HCT116 (cell line): ENCODE results near the gene IFT88. TPM values are rescaled to one million over a fixed set of nuclear protein-coding genes. Genes with fewer than 3 reads are reported as not detected.

Source experiments
- ATAC-seq: fragments of 200-7000 bp; cut with Tn5 transposase; 2 replicates; pipeline ENCODE4 v1.9.1; 2020; ENCODE audit warnings: mild to moderate bottlenecking, moderate library complexity
- BruUV-seq: library from RNA; stranded (reverse); fragments of 400-500 nt; replicated peaks from 2 replicates; lab custom pipeline; 2021; lab: Mats Ljungman, UMichigan
- CTCF ChIA-PET: fragments of 300-600 bp; sonication (Branson Sonifier 250); formaldehyde crosslinking; loops from one replicate; lab custom pipeline; 2021; ENCODE audit warnings: antibody characterized with exemption; lab: Charles Lee
- POLR2A ChIA-PET: fragments of 300-600, 350-600 bp; sonication (Branson Sonifier 250); formaldehyde crosslinking; loops from one replicate; lab custom pipeline; 2021; ENCODE audit warnings: antibody characterized with exemption; lab: Charles Lee
- RAD21 ChIA-PET, 2 experiments: fragments of 300-600 bp; sonication (Branson Sonifier 250); formaldehyde crosslinking; loops; one replicate each; lab custom pipeline; 2023; ENCODE audit warnings: low total read pairs in 2 of 2; ENCODE audit not compliant: uncharacterized antibody in 2 of 2, unreplicated experiment in 2 of 2, low non-redundant PET in 1 of 2; lab: Charles Lee
- DNase-seq: peaks from one replicate; pipeline ENCODE4 v3.0.0-alpha.2; 2010; ENCODE audit warnings: low read depth, low spot score
- H2AFZ ChIP-seq: fragments of 200-600 bp; shearing (Covaris generic), sonication (generic); 2 replicates; pipeline ENCODE4 v1.6.1; 2017; ENCODE audit warnings: low read depth, mixed run types, mixed read lengths, antibody characterized with exemption, low read length; ENCODE audit not compliant: poor library complexity, severe bottlenecking
- H3K27ac ChIP-seq: 2 replicates; pipeline ENCODE4 v1.5.1; 2012; ENCODE audit warnings: low read depth, low read length
- H3K27me3 ChIP-seq: fragments of 200-600 bp; sonication (generic); 2 replicates; pipeline ENCODE4 v1.6.1; 2016; ENCODE audit warnings: mixed run types, low read length, mixed read lengths; ENCODE audit not compliant: insufficient read depth
- H3K36me3 ChIP-seq, 2 experiments: fragments of 200-500 bp in 1 of 2; fragments of 200-600 bp in 1 of 2; sonication (Bioruptor generic) in 1 of 2; sonication (generic) in 1 of 2; 2 replicates each; pipeline versions ENCODE4 v1.5.1 to v1.6.1; 2014 to 2016; ENCODE audit warnings: low read length in 2 of 2, inconsistent platforms in 1 of 2, mixed read lengths in 1 of 2, mixed run types in 1 of 2; ENCODE audit not compliant: insufficient read depth in 2 of 2, control insufficient read depth in 1 of 2
- H3K4me1 ChIP-seq, 2 experiments: fragments of 200-600 bp in 1 of 2; sonication (generic) in 1 of 2; 2 replicates each; pipeline versions ENCODE4 v1.5.1 to v1.6.1; 2012 to 2017; ENCODE audit warnings: low read length in 2 of 2, inconsistent platforms in 1 of 2, mild to moderate bottlenecking in 1 of 2, mixed read lengths in 1 of 2, mixed run types in 1 of 2, moderate library complexity in 1 of 2; ENCODE audit not compliant: insufficient read depth in 2 of 2, control insufficient read depth in 1 of 2
- H3K4me2 ChIP-seq: fragments of 200-600 bp; sonication (generic); 2 replicates; pipeline ENCODE4 v1.6.1; 2017; ENCODE audit warnings: mixed run types, low read length, mixed read lengths
- H3K4me3 ChIP-seq, 2 experiments: fragments of 200-600 bp in 1 of 2; sonication (generic) in 1 of 2; replicated peaks in 1 of 2; 2 replicates each; pipeline ENCODE4 v1.5.1; 2011 to 2016; ENCODE audit warnings: low read length in 2 of 2, control low read depth in 1 of 2, low read depth in 1 of 2, mild to moderate bottlenecking in 1 of 2, mixed read lengths in 1 of 2, mixed run types in 1 of 2
- H3K79me2 ChIP-seq: fragments of 200-600 bp; sonication (generic); 2 replicates; pipeline ENCODE4 v1.6.1; 2017; ENCODE audit warnings: mild to moderate bottlenecking, mixed run types, low read length, moderate library complexity, mixed read lengths; ENCODE audit not compliant: insufficient read depth
- H3K9ac ChIP-seq: fragments of 200-600 bp; sonication (generic); 2 replicates; pipeline ENCODE4 v1.6.1; 2016; ENCODE audit warnings: low read length, mixed read lengths
- H3K9me2 ChIP-seq: fragments of 200-600 bp; sonication (generic), shearing (Covaris generic); 2 replicates; pipeline ENCODE4 v1.6.1; 2017; ENCODE audit warnings: mixed run types, mild to moderate bottlenecking, moderate library complexity; ENCODE audit not compliant: insufficient read depth
- H3K9me3 ChIP-seq, 2 experiments: fragments of 200-500 bp in 1 of 2; fragments of 200-600 bp in 1 of 2; sonication (Bioruptor generic) in 1 of 2; sonication (generic) in 1 of 2; 2 replicates each; pipeline ENCODE4 v1.6.1; 2014 to 2017; ENCODE audit warnings: low read length in 2 of 2, mixed read lengths in 2 of 2, inconsistent platforms in 1 of 2, low read depth in 1 of 2, mild to moderate bottlenecking in 1 of 2, mixed run types in 1 of 2, moderate library complexity in 1 of 2; ENCODE audit not compliant: control insufficient read depth in 1 of 2, insufficient read depth in 1 of 2
- H4K20me1 ChIP-seq: fragments of 200-600 bp; sonication (generic), shearing (Covaris generic); 2 replicates; pipeline ENCODE4 v1.6.1; 2017; ENCODE audit warnings: mixed run types, mild to moderate bottlenecking, moderate library complexity; ENCODE audit not compliant: insufficient read depth
- CBX3 ChIP-seq: IDR thresholded peaks from 2 replicates; pipeline ENCODE4 v1.6.1; 2012; ENCODE audit warnings: low read depth
- CEBPB ChIP-seq: IDR thresholded peaks from 2 replicates; pipeline ENCODE4 v1.6.1; 2012; ENCODE audit warnings: low read depth
- FOSL1 ChIP-seq: IDR thresholded peaks from 2 replicates; pipeline ENCODE4 v1.6.1; 2012; ENCODE audit warnings: low read depth
- JUND ChIP-seq: IDR thresholded peaks from 2 replicates; pipeline ENCODE4 v1.6.1; 2012
- POLR2A ChIP-seq: IDR thresholded peaks from 2 replicates; pipeline ENCODE4 v1.7.0; 2011; ENCODE audit warnings: borderline replicate concordance; ENCODE audit not compliant: insufficient read depth, insufficient read length; ENCODE audit errors: extremely low read depth
- POLR2AphosphoS5 ChIP-seq: IDR thresholded peaks from 2 replicates; pipeline ENCODE4 v1.6.1; 2011; ENCODE audit warnings: mild to moderate bottlenecking, low read depth, low read length, moderate library complexity
- REST ChIP-seq: IDR thresholded peaks from 2 replicates; pipeline ENCODE4 v1.6.1; 2012; ENCODE audit warnings: low read depth
- TCF7L2 ChIP-seq: IDR thresholded peaks from 2 replicates; pipeline ENCODE4 v1.7.0; 2011; ENCODE audit warnings: borderline replicate concordance, inconsistent platforms; ENCODE audit not compliant: insufficient read depth, insufficient read length; ENCODE audit errors: extremely low read depth
- ZBTB33 ChIP-seq: IDR thresholded peaks from 2 replicates; pipeline ENCODE4 v1.6.1; 2011; ENCODE audit warnings: mild to moderate bottlenecking, low read length, moderate library complexity; ENCODE audit not compliant: insufficient replicate concordance; ENCODE audit errors: extremely low read depth
- ZFX ChIP-seq: fragments of 450-650 bp; IDR thresholded peaks from 2 replicates; pipeline ENCODE4 v1.6.1; 2017
- intact Hi-C: fragments of 100-400 bp; cut with micrococcal nuclease; formaldehyde crosslinking; loops from 2 replicates; pipeline ENCODE4 v1.10.0; 2022
- total RNA-seq: library from RNA; stranded (reverse); gene quantifications from one replicate; pipeline ENCODE4 v1.2.1, GENCODE V29; 2021; ENCODE audit not compliant: unreplicated experiment

IFT88 gene
- total RNA-seq, 1 experiment from 2014 or later = 13.1 TPM

DNA sequence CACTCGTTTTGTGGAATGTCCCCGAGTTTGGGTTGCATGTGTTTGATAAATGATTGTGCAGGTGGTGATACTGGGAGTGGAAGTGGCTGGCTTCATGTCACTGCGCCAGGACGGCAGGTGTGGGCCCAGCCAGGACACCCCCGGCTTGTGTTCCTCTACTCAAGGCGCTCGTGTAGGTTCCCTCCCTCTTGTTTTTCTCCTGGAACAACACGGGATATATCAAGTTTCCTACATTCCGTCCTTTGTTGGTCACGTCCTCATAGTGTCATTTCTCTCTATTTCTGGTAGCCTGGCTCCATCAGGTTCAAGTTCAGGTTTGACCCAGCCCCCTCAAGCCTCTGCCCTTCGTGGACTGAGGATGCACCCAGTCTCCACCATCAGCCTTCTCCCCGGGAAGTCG lies 152.8 kb downstream of the IFT88 start:
- Histone ChIP-seq H4K20me1 (no peaks in the 10 kb centered on the region), H3K4me1 (peaks cover 12 to 16% of the 10 kb centered on the region in 2 experiments), H3K9me3 (no peaks in the 10 kb centered on the region), H2AFZ (no peak overlapping the region), H3K27ac (no peak overlapping the region), H3K79me2 (no peaks in the 10 kb centered on the region), H3K9me2 (no peaks in the 10 kb centered on the region), H3K4me2 (no peak overlapping the region), H3K9ac (no peak overlapping the region), H3K27me3 (no peaks in the 10 kb centered on the region), H3K4me3 (no peak overlapping the region), H3K36me3 (no peaks in the 10 kb centered on the region)
- ChIA-PET POLR2A (no interaction called here), RAD21 (no interaction called here), CTCF (no interaction called here)
- ATAC-seq (no peak), DNase-seq (no peak)
- TF ChIP-seq ZFX = no peak
- TF ChIP-seq TCF7L2 = no peak
- TF ChIP-seq FOSL1 = no peak
- no peak for TF ChIP-seq POLR2A
- no peak for TF ChIP-seq JUND
- TF ChIP-seq POLR2AphosphoS5 = no peak
- no peak for TF ChIP-seq REST
- no peak for TF ChIP-seq CBX3
- TF ChIP-seq CEBPB = no peak
- TF ChIP-seq ZBTB33 = no peak
- no TSS peak for BruUV-seq
- intact Hi-C loops = no loop called here
